Measurements from ENCODE around the gene AKAP14. TPM values are rescaled to one million over a fixed set of nuclear protein-coding genes. Genes with fewer than 3 reads are reported as not detected.
"Not testable (repeated sequence)": the region's sequence is repeated elsewhere in the genome, so short reads cannot be mapped to it uniquely, and the experiment has no call there.

The AKAP14 gene
- total RNA-seq, 1 donor from 2014 or later: not detected

DNA sequence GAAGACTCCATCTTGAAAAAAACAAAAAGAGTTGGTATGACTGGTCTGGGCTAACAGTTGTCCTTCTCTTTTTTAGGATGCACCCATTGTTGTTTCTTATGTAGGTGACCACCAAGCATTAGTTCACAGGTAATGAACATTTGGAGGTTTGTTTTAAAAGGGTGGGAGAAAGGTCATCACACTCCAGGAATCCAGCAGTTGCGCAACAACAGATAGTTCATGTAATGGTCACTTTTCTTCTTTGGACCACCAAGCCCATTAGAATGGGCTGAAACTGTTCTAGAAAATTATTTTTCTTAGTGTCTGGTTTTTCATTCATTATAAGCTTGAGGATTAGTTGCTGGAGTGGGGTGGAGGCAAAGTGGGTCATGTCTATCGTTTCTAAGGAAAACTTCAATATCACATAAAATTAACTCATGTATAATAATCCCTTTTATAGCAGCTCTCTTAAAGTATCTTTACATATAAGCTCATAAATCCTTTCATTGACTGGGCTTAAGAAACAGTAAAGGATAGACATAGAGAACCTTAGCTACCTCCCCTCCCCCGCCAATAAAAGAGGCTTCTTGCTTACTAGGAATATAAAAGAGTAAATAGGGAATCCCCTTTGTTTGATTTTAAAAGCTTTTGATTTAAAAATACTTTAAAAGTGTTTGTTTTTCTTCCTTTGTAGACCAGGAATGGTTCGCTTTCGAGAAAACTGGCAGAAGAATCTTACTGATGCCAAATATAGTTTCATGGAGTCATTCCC, 24.3 kb downstream of the AKAP14 start:
- no peak for DNase-seq (ENCODE audit: low read depth)

DNA sequence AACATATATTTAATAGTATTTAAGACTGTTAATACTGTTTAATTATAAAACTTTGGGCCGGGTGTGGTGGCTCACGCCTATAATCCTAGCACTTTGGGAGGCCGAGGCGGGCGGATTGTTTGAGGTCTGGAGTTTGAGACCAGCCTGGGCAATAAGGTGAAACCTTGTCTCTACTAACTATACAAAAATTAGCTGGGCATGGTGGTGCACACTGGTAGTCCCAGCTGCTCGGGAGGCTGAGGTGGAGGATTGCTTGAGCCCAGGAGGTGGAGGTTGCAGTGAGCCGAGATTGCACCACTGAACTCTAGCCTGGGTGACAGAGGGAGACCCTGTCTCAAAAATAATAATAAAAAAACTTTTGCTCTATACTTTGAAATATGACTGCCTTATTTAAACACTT, 26.7 kb downstream of the AKAP14 start:
- DNase-seq (ENCODE audit: low read depth): not testable (repeated sequence)

DNA sequence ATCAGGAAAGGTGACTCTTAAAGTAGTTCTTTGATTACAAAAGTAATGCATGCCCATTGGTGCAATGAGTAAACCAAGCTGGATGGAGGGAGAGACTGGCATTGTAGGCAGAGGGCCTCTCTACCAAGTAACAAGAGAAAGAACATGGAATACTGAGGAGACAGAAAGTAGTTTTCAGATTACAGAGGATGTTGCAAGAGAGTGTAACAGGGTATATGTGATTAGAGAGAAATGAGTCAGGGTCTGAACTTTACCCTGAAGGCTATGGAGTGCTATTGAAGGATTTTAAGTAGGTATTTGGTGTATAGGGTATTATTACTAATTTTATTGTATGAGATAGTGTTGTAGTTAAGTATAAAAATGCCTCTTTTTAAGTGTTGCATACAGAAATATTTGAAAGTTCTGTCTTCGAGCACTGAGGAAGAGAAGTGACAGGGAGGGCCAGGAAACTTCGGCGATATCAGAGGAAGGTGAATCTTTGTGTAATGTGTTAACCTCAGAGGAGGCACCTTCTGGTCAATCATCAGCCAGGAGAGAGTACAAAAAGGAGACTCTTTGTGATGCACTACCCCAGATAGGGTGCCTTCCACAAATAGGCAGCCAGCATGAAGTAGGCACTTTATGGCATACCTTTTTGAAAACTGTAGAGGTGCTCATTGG, 39.7 kb downstream of the AKAP14 start:
- DNase-seq (ENCODE audit: low read depth): no peak

DNA sequence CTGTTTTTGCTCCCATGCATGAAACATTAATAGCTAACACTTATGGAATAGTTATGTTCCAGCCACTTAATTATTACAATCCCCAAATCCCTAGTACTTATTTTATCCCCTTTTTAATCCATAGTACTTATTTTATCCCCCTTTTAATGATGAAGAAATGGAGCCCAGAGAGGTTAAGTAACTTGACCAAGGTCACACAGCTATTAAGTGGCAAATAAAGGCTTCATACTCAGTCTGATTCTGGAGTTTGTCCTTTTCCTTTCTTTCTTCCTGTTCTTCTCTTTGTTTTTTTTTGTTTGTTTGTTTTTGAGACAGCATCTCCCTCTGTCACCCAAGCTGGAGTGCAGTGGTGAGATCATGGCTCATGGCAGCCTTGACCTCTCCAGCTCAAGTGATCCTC, 45.6 kb downstream of the AKAP14 start:
- no peak for DNase-seq (ENCODE audit: low read depth)

DNA sequence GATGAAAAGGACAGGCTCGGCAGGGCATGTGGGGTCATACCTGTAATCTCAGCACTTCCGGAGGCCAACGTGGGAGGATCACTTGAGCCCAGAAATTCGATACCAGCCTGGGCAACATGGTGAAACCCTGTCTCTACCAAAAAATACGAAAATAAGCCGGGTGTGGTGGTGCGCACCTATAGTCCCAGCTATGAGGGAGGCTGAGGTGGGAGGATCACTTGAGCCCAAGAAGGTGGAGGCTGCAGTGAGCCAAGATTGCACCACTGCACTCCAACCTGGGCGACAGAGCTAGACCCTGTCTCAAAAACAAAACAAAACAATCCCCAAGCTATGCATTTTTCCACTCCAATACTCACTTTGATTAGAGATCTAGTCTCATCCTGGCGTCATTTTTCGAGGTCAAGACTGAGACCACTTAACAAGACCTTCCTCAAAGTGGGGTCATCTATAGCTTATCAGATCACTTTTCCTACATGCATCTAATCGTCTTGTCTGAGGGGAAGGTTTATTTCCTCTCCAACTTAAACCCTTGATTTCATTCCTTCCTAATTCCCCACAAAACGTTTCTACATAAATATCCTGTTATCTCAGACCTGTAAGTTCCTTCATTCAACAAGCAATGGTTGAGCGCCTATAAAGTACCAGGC, 46.6 kb downstream of the AKAP14 start:
- DNase-seq (ENCODE audit: low read depth): no peak

DNA sequence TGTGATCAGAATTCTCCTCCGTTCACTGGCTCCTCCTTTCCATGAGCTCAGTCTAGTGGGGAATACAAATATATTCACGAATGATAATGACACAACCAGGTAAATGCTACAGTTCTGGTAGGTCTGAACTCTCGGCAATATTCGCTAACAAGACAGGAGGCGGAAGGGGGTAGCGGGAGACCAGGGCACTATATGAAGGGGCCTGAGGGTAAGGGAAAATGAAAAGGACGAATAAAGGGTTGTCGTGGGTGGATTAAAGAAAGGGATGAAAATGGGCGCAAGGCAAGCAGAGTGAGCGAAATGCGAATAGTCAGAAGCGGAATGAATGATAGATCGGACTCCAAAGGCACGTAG, 47.1 kb downstream of the AKAP14 start:
- no peak for DNase-seq (ENCODE audit: low read depth)

DNA sequence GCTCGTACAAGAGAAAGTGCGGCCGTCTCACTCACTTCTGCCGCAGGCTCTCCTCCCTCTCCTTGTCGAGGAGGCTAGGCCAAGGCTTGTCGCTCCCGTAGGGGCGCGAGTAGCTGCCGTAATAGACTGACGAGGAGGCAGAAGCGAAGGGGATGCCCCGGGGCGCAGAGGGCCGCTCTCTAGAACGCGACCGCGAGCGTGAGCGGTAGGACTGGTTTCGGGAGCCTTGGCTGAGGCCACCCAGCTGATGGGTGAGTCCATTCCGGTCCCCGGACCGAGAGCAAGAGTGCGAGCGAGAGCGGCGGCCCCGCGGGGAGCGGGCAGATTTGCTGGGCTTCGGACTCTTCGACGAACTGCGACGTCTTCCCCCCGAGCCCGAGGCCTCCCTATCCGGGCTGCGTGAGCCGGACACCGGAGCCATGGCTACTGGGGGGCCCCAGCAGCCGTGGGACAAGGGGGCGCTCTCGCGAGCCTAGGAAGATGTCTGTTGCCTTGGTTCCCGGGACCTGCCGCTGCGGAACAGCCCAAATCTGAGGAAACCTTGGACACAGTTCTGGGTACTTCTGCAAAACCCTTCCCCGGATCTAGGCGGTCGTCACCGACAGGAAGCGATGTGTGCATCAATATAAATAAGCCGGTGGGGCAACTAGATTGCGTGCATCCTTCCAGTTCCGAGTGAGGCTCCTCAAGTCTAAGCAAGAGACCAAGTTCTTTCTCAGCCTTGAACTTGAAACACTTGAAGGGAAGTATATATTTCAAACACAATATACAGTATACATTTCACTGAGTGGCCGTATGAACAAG, 47.7 kb downstream of the AKAP14 start, which contains the start of gene NKAP:
Gene NKAP, minus strand, starts transcription at position 567 of the 804 bp plus-strand sequence. Its CDS starts 146 bp downstream, at position 421.
- peak; percentile 92 for DNase-seq (ENCODE audit: low read depth)

DNA sequence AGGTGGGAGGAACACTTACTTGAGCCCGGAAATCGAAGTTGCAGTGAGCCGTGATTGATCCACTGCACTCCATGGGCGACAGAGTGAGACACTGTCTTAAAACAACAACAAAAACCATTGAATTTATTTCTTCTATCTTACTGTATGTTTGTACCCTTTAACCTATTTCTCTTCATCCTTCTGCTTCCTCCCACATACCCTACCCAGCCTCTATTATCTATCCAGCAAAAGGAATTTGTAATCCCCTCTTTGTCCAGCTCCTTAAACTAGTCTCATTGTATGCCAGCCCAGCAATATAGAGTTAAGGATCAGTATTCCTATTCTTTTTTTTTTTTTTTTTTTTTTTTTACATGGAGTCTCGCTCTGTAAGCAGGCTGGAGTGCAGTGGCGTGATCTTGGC, 49.8 kb downstream of the AKAP14 start:
- DNase-seq (ENCODE audit: low read depth): no peak

DNA sequence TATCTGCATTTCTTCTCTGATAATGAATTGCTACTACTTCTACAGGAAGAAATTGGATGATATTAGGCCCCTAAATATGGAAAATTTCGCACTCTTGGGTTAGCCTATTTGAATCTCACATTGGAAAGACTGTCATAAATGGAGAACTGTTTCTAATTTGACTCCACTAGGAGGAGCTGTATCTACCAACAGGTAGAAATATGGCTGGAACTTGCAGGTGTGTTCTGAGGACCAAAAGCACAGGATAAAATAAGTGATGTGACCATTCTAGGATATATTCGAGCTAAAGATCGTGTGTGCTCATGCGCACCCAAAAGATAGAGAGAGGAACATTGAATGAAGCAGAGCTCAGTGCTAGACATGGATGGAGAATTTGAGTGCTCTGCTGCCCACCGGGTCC, 52.7 kb downstream of the AKAP14 start:
- DNase-seq (ENCODE audit: low read depth): no peak

DNA sequence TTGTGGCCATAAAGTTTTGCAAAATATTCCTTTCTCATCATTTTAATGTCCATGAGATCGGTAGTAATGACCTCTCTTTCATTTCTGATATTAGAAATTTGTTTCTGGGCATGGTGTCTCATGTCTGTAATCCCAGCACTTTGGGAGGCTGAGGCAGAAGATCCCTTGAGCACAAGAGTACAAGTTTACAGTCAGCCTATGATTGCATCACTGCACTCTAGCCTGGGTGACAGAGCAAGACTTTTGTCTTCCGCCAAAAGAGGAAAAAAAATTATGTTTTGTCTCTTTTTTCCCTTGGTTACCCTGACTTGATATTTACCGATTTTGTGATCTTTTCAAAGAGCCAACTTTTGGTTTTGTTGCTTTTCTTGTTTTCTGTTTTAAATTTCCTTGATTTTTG, 58.7 kb downstream of the AKAP14 start:
- DNase-seq (ENCODE audit: low read depth): no peak

DNA sequence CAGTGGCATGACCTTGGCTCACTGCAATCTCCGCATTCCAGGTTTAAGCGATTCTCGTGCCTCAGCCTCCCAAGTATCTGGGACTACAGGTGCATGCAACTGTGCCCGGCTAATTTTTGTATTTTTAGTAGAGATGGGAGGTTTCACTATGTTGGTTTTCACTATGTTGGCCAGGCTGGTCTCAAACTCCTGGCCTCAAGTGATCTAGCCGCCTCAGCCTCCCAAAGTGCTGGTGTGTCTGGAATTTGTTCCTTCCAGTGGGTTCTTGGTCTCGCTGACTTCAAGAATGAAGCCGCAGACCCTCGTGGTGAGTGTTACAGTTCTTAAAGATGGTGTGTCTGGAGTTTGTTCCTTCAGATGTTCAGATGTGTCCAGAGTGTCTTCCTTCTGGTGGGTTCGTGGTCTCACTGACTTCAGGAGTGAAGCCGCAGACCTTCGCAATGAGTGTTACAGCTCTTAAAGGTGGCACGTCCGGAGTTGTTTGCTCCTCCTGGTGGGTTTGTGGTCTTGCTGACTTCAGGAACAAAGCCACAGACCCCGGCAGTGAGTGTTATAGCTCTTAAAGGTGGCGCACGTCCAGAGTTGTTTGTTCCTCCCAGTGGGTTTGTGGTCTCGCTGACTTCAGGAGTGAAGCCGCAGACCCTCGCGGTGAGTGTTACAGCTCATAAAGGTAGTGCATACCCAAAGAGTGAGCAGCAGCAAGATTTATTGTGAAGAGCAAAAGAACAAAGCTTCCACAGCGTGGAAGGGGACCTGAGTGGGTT, 60.3 kb downstream of the AKAP14 start:
- not testable (repeated sequence) for DNase-seq (ENCODE audit: low read depth)

DNA sequence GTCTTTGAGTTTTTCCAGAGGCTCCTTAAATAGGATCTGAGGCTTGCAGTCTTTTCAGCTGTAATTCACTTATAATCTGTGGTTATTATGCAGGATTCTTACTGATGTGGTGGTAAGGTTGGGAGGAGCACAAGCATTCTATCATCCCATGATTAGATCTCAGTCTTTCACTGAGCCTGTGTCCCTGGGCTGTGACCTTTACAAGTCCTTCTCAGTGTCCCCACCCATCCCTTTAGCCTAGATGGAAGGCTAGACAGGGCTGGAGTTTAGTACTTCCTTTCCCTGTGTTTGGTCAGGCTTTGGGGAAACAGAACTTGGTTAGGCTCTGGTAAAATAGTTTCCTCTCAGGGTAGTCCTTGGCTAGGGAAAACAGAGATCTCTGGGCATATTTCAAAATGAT, 64.9 kb downstream of the AKAP14 start:
- no peak for DNase-seq (ENCODE audit: low read depth)

DNA sequence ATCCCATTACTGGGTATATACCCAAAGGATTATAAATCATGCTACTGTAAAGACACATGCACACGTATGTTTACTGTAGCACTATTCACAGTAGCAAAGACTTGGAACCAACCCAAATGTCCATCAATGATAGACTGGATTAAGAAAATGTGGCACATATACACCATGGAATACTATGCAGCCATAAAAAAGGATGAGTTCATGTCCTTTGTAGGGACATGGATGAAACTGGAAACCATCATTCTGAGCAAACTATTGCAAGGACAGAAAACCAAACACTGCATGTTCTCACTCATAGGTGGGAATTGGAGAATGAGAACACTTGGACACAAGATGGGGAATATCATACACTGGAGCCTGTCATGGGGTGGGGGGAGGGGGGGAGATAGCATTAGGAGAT, 71.1 kb downstream of the AKAP14 start:
- DNase-seq (ENCODE audit: low read depth): not testable (repeated sequence)

Other genes with a start within 250 kb of the AKAP14 start
- gene SEPTIN6, start 202.7 kb upstream of the AKAP14 start, total RNA-seq: 3.9 and 4.3 TPM in 2 replicates
- gene SOWAHD, start 137.3 kb upstream of the AKAP14 start, total RNA-seq: 0.31 TPM in 1 of 2 replicates, not detected in the other
- 4,489 and 7,031 TPM in 2 replicates for gene RPL39, start 104.3 kb upstream of the AKAP14 start, total RNA-seq
- 1.7 and 2.6 TPM in 2 replicates for gene UPF3B, start 42.9 kb upstream of the AKAP14 start, total RNA-seq
- 16.1 and 18.0 TPM in 2 replicates for gene RNF113A, start 24.2 kb upstream of the AKAP14 start, total RNA-seq
- gene NDUFA1, start 24.1 kb upstream of the AKAP14 start, total RNA-seq: 55.2 and 65.4 TPM in 2 replicates
- gene NKAP, start 47.9 kb downstream of the AKAP14 start, total RNA-seq: 3.8 and 4.7 TPM in 2 replicates
- gene RHOXF2B, start 181.8 kb downstream of the AKAP14 start, total RNA-seq: not detected in 2 replicates
- gene RHOXF1, start 220.0 kb downstream of the AKAP14 start, total RNA-seq: not detected in 2 replicates